C4-2B (cell line): ENCODE measurements around the gene CD14.

Experiments
- CTCF ChIP-seq: fragments of 450-650 bp; conservative IDR thresholded peaks from 2 replicates; pipeline ENCODE4 v1.5.1; 2017; ENCODE audit warnings: mild to moderate bottlenecking
- ZFX ChIP-seq: fragments of 450-650 bp; IDR thresholded peaks from 2 replicates; pipeline ENCODE4 v1.6.1; 2017

GRCh38 chr5:140594169-140594568, 38.8 kb downstream of the CD14 start:
- no peak for TF ChIP-seq CTCF
- TF ChIP-seq ZFX, result no peak
